Endothelial cell of umbilical vein (primary cell): ENCODE measurements around the gene TNFAIP1.

Experiments
- EZH2 ChIP-seq: IDR thresholded peaks from 2 replicates; pipeline ENCODE4 v1.6.1; 2012; ENCODE audit warnings: borderline replicate concordance, low read depth, mild to moderate bottlenecking, moderate library complexity, low read length, inconsistent platforms; ENCODE audit not compliant: severe bottlenecking
- FOS ChIP-seq: IDR thresholded peaks from 2 replicates; pipeline ENCODE4 v1.6.1; 2011; ENCODE audit warnings: mild to moderate bottlenecking, low read length, moderate library complexity, borderline replicate concordance; ENCODE audit not compliant: insufficient read depth
- GATA2 ChIP-seq: IDR thresholded peaks from 2 replicates; pipeline ENCODE4 v1.7.0; 2011; ENCODE audit warnings: low read depth, mild to moderate bottlenecking, moderate library complexity, mixed read lengths, low read length; ENCODE audit not compliant: insufficient read length, insufficient read depth
- JUN ChIP-seq: IDR thresholded peaks from 2 replicates; pipeline ENCODE4 v1.6.1; 2011; ENCODE audit warnings: borderline replicate concordance, low read depth; ENCODE audit not compliant: insufficient read length, insufficient read depth
- MYC ChIP-seq: IDR thresholded peaks from one replicate; pipeline ENCODE4 v1.6.1; 2011; ENCODE audit warnings: mild to moderate bottlenecking, low read depth, low read length
- POLR2A ChIP-seq: IDR thresholded peaks from 2 replicates; pipeline ENCODE4 v1.6.1; 2012; ENCODE audit warnings: low read depth, mild to moderate bottlenecking, control low read depth, low read length
- POLR2AphosphoS5 ChIP-seq: IDR thresholded peaks from 2 replicates; pipeline ENCODE4 v1.6.1; 2012; ENCODE audit warnings: low read depth, mild to moderate bottlenecking, control low read depth, low read length, moderate library complexity; ENCODE audit not compliant: insufficient read depth
- TF ChIP-seq, protein P1 (sequence below), 2 donors: IDR thresholded peaks; 1 replicate in 1 of 2; 2 replicates in 1 of 2; pipeline ENCODE4 v1.5.1; 2011; ENCODE audit warnings: low read length in 2 of 2, mild to moderate bottlenecking in 2 of 2, moderate library complexity in 2 of 2, control low read depth in 1 of 2, inconsistent platforms in 1 of 2, low read depth in 1 of 2; ENCODE audit not compliant: insufficient read depth in 1 of 2; ENCODE audit errors: extremely low read depth in 1 of 2
- TF ChIP-seq, protein P2 (sequence below): IDR thresholded peaks from 2 replicates; pipeline ENCODE4 v1.6.1; 2011; ENCODE audit not compliant: insufficient read depth, insufficient read length

DNA sequence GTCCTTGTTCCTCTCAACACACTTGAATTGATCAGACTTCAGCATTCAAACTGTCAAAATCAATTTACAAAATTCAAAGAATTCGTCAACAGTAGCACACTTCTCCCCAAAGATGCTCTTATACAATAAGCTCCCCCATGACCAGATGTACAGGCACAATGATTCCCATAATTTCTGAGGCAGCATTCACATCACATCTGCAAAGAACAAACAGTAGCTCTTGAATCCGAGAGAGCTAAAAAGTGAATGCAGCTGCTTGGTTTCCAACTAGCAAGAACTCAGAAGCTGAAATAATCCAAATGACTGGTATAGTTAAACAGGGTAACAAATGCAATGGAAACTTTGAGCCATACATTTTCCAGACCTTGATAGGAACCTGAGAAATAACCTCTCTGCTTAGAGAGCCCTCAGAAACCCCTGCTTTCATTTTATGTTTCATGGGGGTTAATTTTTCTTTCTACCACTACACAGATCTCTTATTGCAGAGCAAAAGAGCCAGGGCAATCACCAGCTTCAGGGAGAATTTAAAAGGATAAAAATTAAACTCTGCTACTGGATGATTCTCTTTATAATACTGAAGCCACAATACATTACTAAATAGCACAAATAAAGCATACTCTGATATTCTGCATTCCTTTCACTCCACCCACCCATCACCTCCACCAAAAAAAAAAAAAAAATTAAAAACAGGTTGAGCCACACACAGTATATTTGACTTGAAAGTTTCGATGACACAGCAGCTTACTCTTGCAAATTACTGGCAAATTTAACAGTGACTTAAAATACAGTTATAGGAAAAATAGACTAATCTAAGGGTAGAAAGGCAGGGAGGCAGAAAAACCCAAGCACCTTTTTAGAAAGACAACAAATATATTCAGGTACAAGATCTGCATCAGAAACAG lies 39.6 kb upstream of the TNFAIP1 start:
- TF ChIP-seq, protein P1, sequence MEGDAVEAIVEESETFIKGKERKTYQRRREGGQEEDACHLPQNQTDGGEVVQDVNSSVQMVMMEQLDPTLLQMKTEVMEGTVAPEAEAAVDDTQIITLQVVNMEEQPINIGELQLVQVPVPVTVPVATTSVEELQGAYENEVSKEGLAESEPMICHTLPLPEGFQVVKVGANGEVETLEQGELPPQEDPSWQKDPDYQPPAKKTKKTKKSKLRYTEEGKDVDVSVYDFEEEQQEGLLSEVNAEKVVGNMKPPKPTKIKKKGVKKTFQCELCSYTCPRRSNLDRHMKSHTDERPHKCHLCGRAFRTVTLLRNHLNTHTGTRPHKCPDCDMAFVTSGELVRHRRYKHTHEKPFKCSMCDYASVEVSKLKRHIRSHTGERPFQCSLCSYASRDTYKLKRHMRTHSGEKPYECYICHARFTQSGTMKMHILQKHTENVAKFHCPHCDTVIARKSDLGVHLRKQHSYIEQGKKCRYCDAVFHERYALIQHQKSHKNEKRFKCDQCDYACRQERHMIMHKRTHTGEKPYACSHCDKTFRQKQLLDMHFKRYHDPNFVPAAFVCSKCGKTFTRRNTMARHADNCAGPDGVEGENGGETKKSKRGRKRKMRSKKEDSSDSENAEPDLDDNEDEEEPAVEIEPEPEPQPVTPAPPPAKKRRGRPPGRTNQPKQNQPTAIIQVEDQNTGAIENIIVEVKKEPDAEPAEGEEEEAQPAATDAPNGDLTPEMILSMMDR (IDR thresholded peaks at IDR 0.05; ENCODE audit: extremely low read depth in 1 of 2, insufficient read depth in 1 of 2, low read depth in 1 of 2, low read length in 2 of 2), result no peak
- TF ChIP-seq EZH2 (no peak), POLR2A (no peak), POLR2AphosphoS5 (no peak), JUN (no peak), FOS (no peak), GATA2 (no peak), MYC (no peak)
- TF ChIP-seq, protein P2, sequence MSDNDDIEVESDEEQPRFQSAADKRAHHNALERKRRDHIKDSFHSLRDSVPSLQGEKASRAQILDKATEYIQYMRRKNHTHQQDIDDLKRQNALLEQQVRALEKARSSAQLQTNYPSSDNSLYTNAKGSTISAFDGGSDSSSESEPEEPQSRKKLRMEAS, result no peak
